Calu3 (cell line): ENCODE results near the gene TRAT1. TPM values are rescaled to one million over a fixed set of nuclear protein-coding genes. Genes with fewer than 3 reads are reported as not detected.

ENCODE experiments used
- BruUV-seq: library from RNA; stranded (reverse); fragments of 400-500 nt; replicated peaks from 2 replicates; lab custom pipeline; 2021; lab: Mats Ljungman, UMichigan
- CTCF ChIA-PET: fragments of 300-600 bp; sonication (Branson Sonifier 250); formaldehyde crosslinking; loops from one replicate; lab custom pipeline; 2022; ENCODE audit warnings: antibody characterized with exemption; lab: Charles Lee
- DNase-seq: peaks from one replicate; pipeline ENCODE4 v3.0.0; 2022
- H3K27ac Mint-ChIP-seq: one replicate; pipeline ENCODE4 v1.8.0; 2022; ENCODE audit warnings: mixed read lengths; ENCODE audit not compliant: unreplicated experiment
- H3K27me3 Mint-ChIP-seq: one replicate; pipeline ENCODE4 v1.8.0; 2022; ENCODE audit warnings: mixed read lengths; ENCODE audit not compliant: unreplicated experiment
- H3K36me3 Mint-ChIP-seq: one replicate; pipeline ENCODE4 v1.8.0; 2022; ENCODE audit warnings: mild to moderate bottlenecking, moderate library complexity, mixed read lengths; ENCODE audit not compliant: insufficient read depth, unreplicated experiment
- H3K4me1 Mint-ChIP-seq: one replicate; pipeline ENCODE4 v1.8.0; 2022; ENCODE audit warnings: mild to moderate bottlenecking, low read depth, mixed read lengths; ENCODE audit not compliant: unreplicated experiment
- H3K4me3 Mint-ChIP-seq: one replicate; pipeline ENCODE4 v1.8.0; 2022; ENCODE audit warnings: mild to moderate bottlenecking, low read depth, moderate library complexity, mixed read lengths; ENCODE audit not compliant: unreplicated experiment
- H3K9me3 Mint-ChIP-seq: one replicate; pipeline ENCODE4 v1.8.0; 2022; ENCODE audit warnings: low read depth, mixed read lengths; ENCODE audit not compliant: unreplicated experiment
- intact Hi-C: fragments of 100-400 bp; cut with micrococcal nuclease; formaldehyde crosslinking; loops from one replicate; pipeline ENCODE4 v1.10.0; 2022; ENCODE audit not compliant: unreplicated experiment
- total RNA-seq: library from RNA; stranded (reverse); gene quantifications from 2 replicates; pipeline ENCODE4 v1.2.3, GENCODE V29; 2022
- TF ChIP-seq, protein P1 (sequence below): fragments of 200-600 bp; IDR thresholded peaks from one replicate; pipeline ENCODE4 v1.8.0; 2022; ENCODE audit warnings: antibody characterized with exemption; ENCODE audit not compliant: unreplicated experiment

Gene TRAT1
- total RNA-seq, 1 experiment from 2014 or later = not detected

GRCh38 chr3:108791473-108791872 lies 31.1 kb upstream of the TRAT1 start:
- Mint-ChIP-seq H3K4me3 (no peak overlapping the region), H3K4me1 (no peaks in the 10 kb centered on the region), H3K36me3 (no peaks in the 10 kb centered on the region), H3K27me3 (no peaks in the 10 kb centered on the region), H3K27ac (no peak overlapping the region), H3K9me3 (peaks cover 3% of the 10 kb centered on the region)
- DNase-seq = no peak
- TF ChIP-seq, protein P1, sequence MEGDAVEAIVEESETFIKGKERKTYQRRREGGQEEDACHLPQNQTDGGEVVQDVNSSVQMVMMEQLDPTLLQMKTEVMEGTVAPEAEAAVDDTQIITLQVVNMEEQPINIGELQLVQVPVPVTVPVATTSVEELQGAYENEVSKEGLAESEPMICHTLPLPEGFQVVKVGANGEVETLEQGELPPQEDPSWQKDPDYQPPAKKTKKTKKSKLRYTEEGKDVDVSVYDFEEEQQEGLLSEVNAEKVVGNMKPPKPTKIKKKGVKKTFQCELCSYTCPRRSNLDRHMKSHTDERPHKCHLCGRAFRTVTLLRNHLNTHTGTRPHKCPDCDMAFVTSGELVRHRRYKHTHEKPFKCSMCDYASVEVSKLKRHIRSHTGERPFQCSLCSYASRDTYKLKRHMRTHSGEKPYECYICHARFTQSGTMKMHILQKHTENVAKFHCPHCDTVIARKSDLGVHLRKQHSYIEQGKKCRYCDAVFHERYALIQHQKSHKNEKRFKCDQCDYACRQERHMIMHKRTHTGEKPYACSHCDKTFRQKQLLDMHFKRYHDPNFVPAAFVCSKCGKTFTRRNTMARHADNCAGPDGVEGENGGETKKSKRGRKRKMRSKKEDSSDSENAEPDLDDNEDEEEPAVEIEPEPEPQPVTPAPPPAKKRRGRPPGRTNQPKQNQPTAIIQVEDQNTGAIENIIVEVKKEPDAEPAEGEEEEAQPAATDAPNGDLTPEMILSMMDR = no peak
- BruUV-seq = no TSS peak
- intact Hi-C loops = no loop called here
- CTCF ChIA-PET = no interaction called here

GRCh38 chr3:108804437-108804836 lies 18.1 kb upstream of the TRAT1 start:
- Mint-ChIP-seq H3K4me3 (no peak overlapping the region), H3K27me3 (no peaks in the 10 kb centered on the region), H3K27ac (no peak overlapping the region), H3K9me3 (peaks cover 3% of the 10 kb centered on the region), H3K36me3 (no peaks in the 10 kb centered on the region), H3K4me1 (no peaks in the 10 kb centered on the region)
- intact Hi-C loops = no loop called here
- no peak for DNase-seq
- BruUV-seq = no TSS peak
- CTCF ChIA-PET = interaction anchor here (0.5 kb wide), 1 partner anchor 101 kb away, joined by 3 read pairs; no protein-coding TSS in a partner anchor
- TF ChIP-seq, protein P1 = no peak

DNA sequence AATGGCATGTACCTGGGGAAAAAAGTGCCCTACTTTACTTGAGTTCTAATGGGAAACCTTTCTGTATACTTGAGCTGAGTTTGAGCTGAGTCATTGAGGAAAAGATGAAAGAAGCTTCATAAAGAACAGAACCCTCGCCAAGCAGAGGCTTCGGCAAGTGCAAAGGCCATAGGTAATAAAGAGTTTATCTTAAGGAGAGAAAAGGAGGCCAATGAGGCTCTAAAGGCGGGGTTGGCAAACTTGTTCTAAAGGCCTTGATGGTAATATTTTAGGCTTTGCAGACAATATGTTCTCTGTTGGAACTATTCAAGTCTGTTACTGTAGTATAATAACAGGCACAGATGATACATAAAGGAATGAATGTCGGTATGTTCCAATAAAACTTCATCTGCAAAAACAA lies 17.6 kb upstream of the TRAT1 start:
- no peak overlapping the region for H3K27ac Mint-ChIP-seq
- CTCF ChIA-PET = interaction anchor here (0.5 kb wide), 1 partner anchor 101 kb away, joined by 3 read pairs; no protein-coding TSS in a partner anchor
- no peak overlapping the region for H3K4me3 Mint-ChIP-seq
- no peaks in the 10 kb centered on the region for H3K27me3 Mint-ChIP-seq
- H3K4me1 Mint-ChIP-seq = no peaks in the 10 kb centered on the region
- BruUV-seq = no TSS peak
- intact Hi-C loops = no loop called here
- no peak for DNase-seq
- TF ChIP-seq, protein P1 = no peak
- peaks cover 3% of the 10 kb centered on the region for H3K9me3 Mint-ChIP-seq
- no peaks in the 10 kb centered on the region for H3K36me3 Mint-ChIP-seq

DNA sequence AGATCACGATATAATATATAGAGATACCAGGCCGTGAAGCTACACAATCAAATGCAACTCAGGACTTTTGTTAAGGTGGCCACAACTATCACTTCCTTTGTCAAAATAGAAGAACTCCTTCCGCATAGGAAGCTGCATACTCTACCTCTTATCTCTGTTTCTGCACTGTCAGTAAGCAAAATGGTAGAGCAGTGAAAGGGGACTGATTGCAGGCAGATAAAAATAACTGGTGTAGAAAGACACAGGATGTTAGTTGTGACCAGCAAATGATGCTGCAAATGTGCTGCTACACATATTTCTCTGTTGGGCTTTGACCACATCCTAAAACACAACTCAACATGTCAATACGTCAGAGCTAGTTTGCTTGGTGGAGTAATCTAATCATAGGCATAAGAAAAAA lies 16.3 kb upstream of the TRAT1 start:
- no peaks in the 10 kb centered on the region for H3K4me1 Mint-ChIP-seq
- no TSS peak for BruUV-seq

More for the DNA sequence above, 16.3 kb upstream of the TRAT1 start:
- TF ChIP-seq, protein P1 = no peak
- no peak overlapping the region for H3K27ac Mint-ChIP-seq
- intact Hi-C loops = no loop called here
- H3K9me3 Mint-ChIP-seq = peaks cover 3% of the 10 kb centered on the region
- no peak overlapping the region for H3K4me3 Mint-ChIP-seq
- CTCF ChIA-PET = no interaction called here
- DNase-seq = no peak
- H3K27me3 Mint-ChIP-seq = no peaks in the 10 kb centered on the region
- H3K36me3 Mint-ChIP-seq = no peaks in the 10 kb centered on the region
